NCI-H2107 (cell line): Measurements from ENCODE around the gene IRF9.

ENCODE experiments used
- DNase-seq: peaks from one replicate; lab custom pipeline; 2025; lab: John Stamatoyannopoulos, UW

IRF9 gene

GRCh38 chr14:24177891-24178290, 16.8 kb downstream of the IRF9 start:
- no peak for DNase-seq

GRCh38 chr14:24178399-24179178, 17.5 kb downstream of the IRF9 start:
- no peak for DNase-seq

GRCh38 chr14:24179294-24179960, 18.4 kb downstream of the IRF9 start:
- no peak for DNase-seq

- DNase-seq: peak; percentile 75
Measured at GRCh38 chr14:24179961-24180796, 19.1 kb downstream of the IRF9 start.

- DNase-seq: no peak
Measured at GRCh38 chr14:24181371-24182077, 20.5 kb downstream of the IRF9 start.

GRCh38 chr14:24182110-24182882, 21.2 kb downstream of the IRF9 start:
- no peak for DNase-seq

GRCh38 chr14:24183014-24183481, 22.0 kb downstream of the IRF9 start:
- DNase-seq: no peak

- DNase-seq: no peak
Measured at GRCh38 chr14:24184104-24184970, 23.3 kb downstream of the IRF9 start.

- DNase-seq: no peak
Measured at GRCh38 chr14:24185026-24185425, 24.0 kb downstream of the IRF9 start.

GRCh38 chr14:24185741-24186140, 24.7 kb downstream of the IRF9 start:
- DNase-seq: no peak

- DNase-seq: no peak
Measured at GRCh38 chr14:24186831-24187538, 25.9 kb downstream of the IRF9 start.

GRCh38 chr14:24187539-24187915, 26.5 kb downstream of the IRF9 start:
- no peak for DNase-seq

GRCh38 chr14:24188251-24189058, 27.4 kb downstream of the IRF9 start, which contains the start of gene IPO4:
IPO4 (minus strand) TSS chr14:24188816; CDS start chr14:24188787, 29 bp downstream.
- DNase-seq: peak; percentile 98

GRCh38 chr14:24189059-24189375, 28.0 kb downstream of the IRF9 start:
- DNase-seq: no peak

- no peak for DNase-seq
Measured at GRCh38 chr14:24189460-24189859, 28.4 kb downstream of the IRF9 start.

GRCh38 chr14:24190416-24190815, 29.4 kb downstream of the IRF9 start:
- no peak for DNase-seq

- DNase-seq: no peak
Measured at GRCh38 chr14:24192933-24193332, 31.9 kb downstream of the IRF9 start.

- no peak for DNase-seq
Measured at GRCh38 chr14:24194186-24194872, 33.3 kb downstream of the IRF9 start.
